DMS53 (cell line): ENCODE results near the gene RASSF5.
"Not testable (repeated sequence)": the region's sequence is repeated elsewhere in the genome, so short reads cannot be mapped to it uniquely, and the experiment has no call there.

Experiments
- DNase-seq: peaks from one replicate; lab custom pipeline; 2025; lab: John Stamatoyannopoulos, UW

RASSF5 gene

DNA sequence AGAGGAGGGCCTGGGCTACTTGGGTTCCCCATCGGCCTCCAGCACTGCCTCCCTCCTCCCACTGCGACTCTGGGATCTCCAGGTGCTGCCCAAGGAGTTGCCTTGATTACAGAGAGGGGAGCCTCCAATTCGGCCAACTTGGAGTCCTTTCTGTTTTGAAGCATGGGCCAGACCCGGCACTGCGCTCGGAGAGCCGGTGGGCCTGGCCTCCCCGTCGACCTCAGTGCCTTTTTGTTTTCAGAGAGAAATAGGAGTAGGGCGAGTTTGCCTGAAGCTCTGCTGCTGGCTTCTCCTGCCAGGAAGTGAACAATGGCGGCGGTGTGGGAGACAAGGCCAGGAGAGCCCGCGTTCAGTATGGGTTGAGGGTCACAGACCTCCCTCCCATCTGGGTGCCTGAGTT, 80.6 kb downstream of the RASSF5 start:
- no peak for DNase-seq

DNA sequence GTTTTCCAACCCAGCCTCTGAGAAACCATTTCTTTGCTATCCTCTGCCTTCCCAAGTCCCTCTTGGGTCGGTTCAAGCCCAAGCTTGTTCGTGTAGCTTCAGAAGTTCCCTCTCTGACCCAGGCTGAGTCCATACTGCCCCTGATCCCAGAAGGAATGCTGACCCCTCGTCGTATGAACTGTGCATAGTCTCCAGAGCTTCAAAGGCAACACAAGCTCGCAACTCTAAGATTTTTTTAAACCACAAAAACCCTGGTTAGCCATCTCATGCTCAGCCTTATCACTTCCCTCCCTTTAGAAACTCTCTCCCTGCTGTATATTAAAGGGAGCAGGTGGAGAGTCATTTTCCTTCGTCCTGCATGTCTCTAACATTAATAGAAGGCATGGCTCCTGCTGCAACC, 81.2 kb downstream of the RASSF5 start:
- no peak for DNase-seq

DNA sequence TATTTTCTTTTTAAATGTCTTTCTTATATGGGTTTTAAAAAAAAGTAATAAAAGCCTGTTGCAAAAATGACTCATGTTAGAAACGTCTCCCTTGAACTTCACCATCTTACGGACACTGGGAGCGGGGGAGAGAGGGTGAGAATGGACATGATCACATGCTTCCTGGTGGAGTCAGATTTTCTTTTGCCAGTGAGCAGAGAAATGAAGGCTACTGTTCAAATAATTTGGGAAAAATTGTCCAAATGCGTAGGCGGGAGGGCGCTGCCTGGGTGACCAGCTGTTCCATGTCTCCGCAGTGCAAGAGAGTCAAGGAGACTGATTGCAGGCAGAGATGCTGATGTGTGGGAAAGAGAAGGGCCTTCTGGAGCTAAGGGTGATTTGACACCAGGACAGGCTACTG, 81.9 kb downstream of the RASSF5 start:
- no peak for DNase-seq

DNA sequence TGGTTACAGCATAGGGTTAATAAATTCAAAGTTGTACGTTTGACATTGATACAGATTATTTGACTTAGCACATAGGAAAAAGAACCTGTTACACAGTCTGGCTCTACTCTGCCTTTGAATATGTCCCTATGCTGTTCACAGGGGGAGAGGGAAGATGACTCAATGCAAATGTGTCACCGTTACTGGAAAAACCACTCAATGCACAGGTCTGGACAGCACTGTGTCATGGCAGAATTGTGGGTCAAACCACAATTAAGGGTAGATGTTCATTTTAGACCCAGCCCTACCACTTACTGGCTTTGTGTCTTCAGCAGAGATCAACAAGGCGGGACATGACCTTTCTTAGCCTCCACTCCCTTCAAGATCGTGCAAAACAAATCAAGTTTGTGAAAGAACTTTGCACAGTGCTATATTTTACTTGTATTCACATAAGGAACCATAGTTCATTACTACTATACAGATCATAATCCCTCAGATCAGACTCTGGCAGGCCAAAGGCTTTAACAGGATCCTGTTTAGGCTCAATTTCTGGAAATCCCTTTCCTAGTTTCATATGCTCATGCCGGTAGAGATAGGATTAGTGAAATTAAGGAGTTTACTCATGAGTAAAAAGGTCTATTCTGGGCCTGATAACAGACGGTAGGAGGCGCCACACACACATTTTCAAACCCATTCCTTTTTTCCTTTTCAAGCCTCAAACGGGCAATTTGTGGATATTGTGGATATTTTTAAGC, 82.9 kb downstream of the RASSF5 start:
- DNase-seq, result peak; percentile 52

DNA sequence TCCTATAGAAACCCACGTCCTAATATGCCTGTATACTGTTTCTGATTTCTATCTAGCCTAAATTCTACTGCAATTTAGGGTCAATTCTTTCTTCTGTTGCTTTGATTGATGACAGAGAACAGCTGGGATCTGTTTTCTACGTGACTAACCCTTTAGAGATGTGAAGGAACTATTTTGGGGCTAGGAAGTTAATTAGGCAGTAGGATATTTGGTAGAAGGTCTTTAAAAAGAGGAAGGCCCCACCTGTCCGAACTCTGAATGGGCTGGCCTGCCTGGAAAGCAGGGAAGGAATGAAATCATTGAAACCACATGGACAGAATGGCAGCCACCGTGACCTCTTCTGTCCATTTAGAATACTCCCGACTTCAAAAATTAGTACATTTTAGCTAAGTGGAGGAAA, 83.9 kb downstream of the RASSF5 start:
- no peak for DNase-seq

DNA sequence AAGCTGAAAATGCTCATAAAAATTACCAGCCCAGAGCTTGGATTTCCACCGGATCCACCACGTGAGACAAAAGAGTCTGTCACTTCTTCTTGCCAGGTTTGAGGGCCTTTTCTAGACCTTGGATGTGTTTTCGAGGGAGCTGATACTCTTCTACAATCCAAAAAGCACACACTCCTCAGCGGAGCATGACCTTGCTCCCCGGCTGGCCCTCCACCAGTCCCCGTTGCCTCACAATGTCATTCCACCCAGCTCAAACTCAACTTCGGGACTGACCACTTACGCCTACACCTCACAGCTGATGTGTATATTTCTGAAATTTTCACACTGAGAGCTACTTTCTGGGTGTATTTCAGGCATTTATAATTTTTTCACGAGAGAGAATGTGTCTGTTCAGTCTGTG, 84.4 kb downstream of the RASSF5 start:
- DNase-seq, result no peak

DNA sequence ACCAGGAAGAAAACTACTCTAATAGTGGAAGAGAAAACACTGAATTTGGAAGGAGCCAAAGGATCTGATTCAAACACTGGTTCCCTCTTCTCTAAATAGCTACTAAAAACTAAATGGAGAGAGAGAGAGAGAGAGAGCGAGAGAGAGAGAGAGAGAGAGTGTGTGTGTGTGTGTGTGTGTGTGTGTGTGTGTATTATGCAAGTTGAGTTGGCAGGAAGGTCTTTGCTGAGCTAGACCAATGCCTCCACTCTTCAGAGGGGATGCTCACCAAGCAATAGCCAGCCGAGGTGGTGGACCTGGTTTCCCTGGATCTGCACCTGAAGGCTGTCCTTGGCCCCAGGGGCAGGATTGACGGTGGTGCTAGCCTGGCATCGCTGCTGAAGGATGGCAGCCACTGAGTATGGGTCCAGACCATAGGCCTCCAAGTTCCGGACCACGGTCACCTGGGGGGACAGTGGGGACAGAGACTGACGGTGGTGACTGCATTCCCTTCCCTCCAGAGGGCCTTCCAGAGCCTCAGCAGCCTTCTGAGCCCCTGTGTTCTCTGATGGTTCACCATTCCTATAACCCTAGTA, 86.1 kb downstream of the RASSF5 start:
- no peak for DNase-seq

DNA sequence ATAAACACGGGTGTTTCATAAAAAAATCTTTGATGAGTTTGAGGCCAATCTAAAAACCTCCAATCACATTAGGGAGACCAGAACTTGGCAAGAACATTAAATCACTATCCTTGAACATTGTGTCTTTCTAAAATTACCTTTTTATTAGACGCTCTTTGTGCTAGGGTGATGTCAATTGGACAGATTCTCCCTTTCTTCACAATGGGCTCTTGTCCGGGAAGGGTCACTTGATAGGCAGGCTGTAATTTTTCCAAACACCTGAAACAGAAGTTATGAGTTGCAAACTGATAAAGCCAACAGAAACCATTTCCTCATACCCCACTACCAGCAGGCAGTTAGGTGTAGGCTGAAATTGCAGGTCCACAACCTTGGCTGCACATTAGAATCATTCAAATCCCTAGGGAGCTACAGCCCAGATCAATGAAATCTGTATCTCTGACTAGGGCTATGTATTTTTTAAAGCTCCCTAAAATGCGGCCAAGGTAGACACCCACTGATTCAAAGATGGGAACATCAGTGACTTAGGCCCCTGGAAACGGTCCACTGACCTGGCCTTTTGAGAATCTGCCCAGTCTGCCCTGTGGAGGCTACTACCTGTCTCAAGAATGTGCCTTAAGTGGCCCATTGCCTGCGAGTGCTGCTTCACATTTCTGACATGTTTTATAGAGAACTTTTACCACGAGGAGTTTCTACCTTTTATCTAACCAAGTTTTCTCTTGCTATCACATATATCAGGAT, 88.4 kb downstream of the RASSF5 start:
- DNase-seq, result no peak

DNA sequence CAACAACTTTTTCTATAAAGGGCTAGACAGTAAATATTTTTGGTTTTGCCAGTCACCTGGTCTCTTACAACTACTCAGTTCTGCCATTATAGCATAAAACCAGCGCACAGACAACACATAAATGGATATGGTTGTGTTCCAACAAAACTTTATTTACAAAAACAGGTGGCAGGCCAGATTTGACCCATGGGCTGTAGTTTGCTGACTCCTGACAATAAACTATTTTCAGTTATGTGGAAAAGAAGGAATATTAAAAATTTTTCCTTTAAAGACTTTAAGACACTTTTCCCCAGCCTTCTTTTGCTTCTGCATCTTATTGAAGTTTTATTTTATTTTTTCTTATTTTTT, 89.0 kb downstream of the RASSF5 start:
- no peak for DNase-seq

DNA sequence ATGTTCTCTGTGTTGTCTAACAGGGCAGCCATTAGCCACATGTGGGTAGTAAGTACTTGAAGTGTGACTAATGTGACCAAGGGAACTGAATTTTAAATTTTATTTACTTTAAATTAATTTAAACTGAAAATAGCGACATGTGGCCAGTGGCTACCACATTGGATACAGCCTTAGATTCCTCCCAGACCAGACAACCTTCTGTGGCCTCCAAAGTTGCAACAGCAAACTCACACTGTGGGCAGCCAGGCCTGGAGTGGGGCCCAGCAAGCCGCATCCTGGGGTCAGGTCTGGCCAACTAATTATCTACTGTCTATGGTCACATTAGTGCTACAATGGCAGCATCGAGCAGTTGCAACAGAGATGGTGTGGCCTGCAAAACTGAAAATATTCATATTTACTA, 93.2 kb downstream of the RASSF5 start:
- DNase-seq, result no peak

DNA sequence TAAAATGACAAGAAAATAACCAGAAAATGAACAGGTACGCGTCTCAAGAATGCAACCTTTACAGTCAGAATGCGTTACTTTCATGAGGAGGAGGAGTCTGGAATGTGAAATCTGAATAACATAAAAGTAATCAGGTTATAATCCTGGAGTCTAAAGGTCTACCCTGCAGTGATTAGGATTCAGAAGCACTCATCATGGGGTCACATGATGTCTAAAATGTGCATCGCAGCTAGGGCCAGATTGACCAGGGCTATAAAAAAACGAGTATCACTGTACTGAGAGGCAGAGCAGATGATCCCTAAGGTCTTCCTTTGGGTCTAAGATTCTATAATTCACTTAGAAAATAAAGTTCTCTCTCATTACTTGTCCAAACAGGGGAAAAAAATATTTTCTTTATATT, 97.5 kb downstream of the RASSF5 start:
- DNase-seq, result no peak

DNA sequence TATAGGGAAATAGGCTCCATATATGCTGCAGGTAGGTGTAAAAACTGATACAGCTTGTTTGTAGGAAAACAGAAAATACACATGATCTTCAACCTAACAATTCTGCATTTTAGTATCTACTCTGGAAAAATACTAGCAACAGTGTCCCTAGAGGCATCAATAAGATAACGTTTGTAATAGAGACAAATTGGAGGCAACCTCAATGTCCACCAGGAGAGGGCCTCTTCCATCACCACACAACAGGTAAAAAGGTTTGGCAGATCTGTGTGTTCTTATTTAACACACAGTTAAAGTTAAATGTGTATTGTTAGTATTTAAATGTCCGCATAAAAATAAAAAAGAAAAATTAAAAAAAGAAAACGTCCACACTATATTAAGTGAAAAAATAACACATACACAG, 99.5 kb downstream of the RASSF5 start:
- peak; percentile 80 for DNase-seq

DNA sequence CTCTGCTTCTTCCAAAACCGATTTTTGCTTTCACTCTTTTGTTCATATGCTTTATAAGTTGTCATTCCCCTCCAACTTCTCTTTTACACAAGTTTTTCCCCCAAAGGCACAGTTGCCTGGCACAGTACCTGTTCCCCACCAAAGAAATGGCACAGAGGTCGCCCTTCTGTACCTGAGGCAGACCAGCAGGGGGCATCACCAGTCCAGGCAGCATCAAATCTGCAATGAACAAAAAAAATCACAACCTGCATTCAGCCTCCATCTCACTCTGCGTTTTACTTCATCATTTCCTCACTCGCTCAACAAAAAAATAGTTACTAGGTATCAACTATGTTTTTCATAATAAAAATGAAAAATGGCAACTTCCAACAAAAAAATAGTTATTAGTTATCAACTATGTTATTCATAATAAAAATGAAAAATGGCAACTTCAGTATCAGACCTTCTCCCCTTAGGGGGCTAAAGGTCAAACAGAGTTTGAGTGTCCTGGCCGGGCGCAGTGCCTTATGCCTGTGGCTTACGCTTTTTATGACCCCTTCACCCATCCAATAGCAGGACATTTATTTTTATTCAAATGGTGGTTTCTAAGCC, 100.9 kb downstream of the RASSF5 start:
- peak; percentile 74 for DNase-seq

DNA sequence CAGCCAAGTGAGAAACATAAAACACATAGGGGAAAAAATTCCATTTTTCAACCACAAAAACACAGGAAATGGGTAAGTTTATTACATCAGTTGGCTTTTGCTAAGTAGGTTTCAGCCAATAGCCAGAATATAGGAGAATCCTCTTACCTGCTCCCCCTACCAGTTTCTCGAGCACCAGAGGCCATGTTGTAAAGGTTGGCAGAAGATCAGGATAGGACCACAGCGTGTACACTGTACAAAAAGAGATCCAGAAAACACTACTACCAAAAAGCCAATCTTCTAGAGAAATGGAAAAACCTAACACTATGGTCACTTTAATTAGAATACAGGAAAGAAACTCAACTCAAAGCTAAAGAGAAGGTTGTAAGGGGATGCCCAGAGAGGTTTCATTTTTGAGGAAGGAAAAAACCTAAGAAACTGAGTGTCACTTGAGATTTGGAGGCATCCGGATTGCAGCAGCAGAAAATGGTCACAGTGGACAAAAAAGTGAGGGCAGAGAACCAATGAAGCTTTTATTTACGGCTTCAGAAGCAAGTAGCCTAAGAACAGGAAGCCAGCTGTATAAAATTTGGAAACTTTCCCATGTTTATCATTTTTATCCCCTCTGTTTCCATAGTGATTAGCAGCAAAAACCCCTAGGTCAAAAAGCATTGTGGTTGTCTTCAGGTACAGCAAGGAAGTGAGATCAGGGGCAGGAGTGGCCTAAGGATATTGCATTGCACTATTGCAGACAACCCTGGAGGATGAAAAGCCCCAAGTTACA, 102.1 kb downstream of the RASSF5 start:
- no peak for DNase-seq

DNA sequence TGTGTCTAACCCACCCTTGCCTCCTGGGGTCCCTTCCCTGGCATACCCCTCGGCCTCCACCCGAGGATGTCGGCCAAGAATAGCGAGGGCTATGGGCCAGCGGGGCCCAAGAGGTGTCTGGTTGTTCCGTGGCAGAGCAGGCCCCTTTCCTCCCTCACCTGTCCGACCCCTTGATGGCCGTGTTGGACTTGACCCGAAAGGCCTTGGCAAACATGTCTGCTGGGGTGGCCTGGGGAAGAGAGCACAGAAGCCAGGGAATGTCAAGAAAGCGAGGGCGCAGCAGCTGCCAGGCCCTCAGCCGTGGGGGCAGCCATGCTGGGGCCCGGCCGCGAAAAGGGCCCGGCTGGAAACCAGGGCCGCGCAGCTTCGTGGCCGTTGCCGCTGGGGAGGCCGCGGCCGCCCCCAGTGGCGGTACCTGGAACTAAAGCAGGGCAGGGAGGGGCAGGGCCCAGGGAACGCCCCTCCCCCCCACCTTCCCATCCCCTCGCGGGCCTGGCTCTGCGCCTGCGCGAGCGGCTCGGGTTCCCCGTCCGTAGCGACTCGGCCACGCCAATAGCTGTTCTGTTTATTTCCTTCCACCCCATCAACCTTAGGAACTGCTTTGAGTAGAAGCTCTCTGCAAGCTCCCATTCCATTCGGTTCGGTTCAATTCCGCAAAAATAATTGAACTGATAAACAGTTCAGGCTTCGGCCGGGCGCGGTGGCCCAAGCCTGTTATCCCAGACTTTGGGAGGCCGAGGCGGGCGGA, 105.0 kb downstream of the RASSF5 start, which contains the start of gene EIF2D:
Gene EIF2D, minus strand, starts transcription at position 337 of the 748 bp plus-strand sequence. Its CDS starts 123 bp downstream, at position 214.
- peak; percentile 98 for DNase-seq

DNA sequence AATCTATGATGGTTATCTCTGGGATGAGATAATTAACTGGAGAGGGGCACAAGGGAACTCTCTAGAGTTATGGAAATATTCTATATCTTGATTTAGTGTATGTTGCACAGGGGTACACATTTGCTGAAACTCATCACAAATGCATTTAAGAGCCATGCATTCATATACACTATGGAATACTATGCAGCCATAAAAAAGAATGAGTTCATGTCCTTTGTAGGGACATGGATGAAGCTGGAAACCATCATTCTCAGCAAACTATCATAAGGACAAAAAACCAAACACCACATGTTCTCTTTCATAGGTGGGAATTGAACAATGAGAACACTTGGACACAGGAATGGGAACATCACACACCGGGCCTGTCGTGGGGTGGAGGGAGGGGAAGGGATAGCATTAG, 119.1 kb downstream of the RASSF5 start:
- not testable (repeated sequence) for DNase-seq

DNA sequence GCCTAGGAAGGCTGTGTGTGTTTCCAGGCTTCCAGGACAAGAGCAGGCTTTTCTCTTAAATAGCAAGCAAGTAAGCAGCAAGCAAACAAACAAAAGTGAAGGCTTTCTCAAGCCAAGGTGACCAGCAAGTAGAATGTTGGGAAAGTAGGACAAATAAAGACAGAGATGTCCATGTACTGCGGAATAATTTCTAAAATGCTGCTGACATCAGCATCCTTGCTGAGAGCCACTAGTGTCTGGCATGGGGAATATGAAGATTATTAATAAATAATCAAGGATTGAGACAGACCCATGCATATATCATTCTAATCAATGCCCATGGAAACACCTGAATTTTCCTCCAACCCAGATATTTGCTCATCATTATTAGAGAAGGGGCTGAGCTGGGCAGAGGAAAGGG, 121.6 kb downstream of the RASSF5 start:
- no peak for DNase-seq

DNA sequence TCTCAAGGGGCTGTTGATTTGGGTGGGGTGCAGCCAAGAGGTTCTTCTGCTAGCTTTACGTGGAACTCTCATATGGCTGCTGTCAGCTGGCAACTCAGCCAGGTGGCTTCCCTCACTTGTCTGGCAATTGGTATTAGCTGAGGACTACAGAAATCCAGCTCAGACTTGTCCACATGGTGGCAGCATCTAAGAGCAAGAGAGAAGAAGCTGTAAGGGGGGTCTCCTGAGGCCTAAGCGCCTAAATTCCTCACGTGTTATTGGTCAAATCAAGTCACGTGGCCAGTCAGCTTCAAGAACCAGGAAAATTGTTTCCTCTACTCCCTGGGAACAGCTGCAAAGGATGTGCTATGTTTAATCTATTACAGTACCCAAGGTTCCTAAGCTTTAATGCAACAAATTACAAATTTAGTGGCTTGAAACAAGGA, 123.8 kb downstream of the RASSF5 start:
- DNase-seq, result peak; percentile 95

DNA sequence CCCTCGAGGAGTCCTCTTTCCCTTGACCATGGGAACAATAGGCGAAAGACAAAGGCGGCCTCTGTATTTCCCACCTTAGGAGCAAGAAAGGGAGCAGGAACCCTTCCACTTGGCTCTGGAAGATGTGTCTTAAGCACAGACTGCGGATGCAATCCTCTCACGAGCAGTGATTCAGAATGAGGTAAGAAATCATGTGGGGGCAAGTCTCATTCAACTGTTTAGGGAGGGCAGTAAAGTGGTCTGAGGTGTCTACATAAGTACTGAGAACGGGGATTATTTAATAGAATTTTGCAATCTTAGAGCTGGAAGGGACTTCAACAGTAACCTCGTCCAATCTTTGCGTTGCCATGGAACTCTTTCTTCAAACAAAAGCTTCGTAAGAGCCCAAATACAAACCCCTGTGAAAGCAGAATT, 126.4 kb downstream of the RASSF5 start:
- no peak for DNase-seq

DNA sequence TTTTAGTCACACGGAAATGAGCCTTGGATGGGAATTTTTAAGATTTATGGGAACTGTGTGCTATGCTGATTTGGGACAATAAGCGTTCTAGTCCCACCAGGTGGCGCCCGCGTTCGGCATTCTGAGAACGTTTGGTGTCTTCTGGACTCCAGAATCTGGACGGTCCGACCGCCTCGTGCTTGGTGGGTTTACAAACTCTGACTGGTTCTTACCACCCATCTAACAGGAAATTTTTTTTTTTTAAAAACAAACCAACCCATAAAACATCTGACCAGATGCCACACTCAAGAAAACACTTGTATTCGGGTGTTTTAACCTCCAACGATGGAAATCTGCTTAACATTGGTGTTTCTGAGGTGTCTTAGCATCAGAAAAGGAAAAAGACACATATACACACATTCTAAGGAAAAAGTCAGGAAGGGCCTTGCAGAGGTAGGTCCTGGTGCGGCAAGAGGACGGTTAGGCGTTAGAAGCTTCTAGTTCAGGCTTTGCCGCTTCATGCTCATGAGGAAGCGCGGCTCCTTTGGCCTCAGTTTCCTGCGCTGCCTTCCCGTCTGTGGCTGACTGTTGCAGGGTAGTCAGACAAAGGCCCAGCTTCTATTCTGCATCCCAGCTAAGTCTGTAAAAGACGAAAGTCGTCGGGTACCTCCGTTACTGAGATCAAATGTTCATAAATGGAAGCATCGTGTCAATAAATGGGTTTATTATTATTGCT, 127.2 kb downstream of the RASSF5 start:
- DNase-seq, result peak; percentile 98
